HuH-7.5 (cell line): Measurements from ENCODE around the gene RAD51B.

Source experiments
- DNase-seq: peaks from one replicate; pipeline ENCODE4 v3.0.0; 2011; ENCODE audit warnings: low spot score

RAD51B gene

GRCh38 chr14:68307790-68308168, 488.2 kb downstream of the RAD51B start:
- no peak for DNase-seq

- DNase-seq: no peak
Measured at GRCh38 chr14:68308726-68309520, 489.3 kb downstream of the RAD51B start.

GRCh38 chr14:68309616-68310015, 490.0 kb downstream of the RAD51B start:
- no peak for DNase-seq

GRCh38 chr14:68312300-68312699, 492.7 kb downstream of the RAD51B start:
- no peak for DNase-seq

GRCh38 chr14:68312884-68313610, 493.5 kb downstream of the RAD51B start:
- no peak for DNase-seq

GRCh38 chr14:68314642-68315041, 495.1 kb downstream of the RAD51B start:
- DNase-seq: no peak

DNA sequence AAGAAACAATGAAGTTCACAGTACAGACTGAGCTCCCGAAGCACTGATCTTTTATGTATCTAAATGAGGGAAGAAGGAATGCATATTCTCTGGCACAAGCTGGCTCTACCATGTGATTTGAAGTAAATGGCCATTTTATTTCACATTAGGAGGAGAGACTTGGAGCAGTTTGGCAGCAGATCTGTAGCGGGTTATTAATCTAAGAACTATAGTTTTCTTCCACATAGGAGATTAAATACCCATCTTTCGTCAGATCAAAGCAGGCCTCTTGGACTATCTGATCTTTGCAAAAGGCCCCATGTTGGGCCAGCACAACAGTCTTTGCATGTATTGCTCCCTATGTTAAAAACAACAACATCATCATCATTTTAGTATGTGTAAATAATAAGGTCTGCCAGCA, 495.5 kb downstream of the RAD51B start:
- no peak for DNase-seq

GRCh38 chr14:68316078-68316868, 496.7 kb downstream of the RAD51B start:
- no peak for DNase-seq

DNA sequence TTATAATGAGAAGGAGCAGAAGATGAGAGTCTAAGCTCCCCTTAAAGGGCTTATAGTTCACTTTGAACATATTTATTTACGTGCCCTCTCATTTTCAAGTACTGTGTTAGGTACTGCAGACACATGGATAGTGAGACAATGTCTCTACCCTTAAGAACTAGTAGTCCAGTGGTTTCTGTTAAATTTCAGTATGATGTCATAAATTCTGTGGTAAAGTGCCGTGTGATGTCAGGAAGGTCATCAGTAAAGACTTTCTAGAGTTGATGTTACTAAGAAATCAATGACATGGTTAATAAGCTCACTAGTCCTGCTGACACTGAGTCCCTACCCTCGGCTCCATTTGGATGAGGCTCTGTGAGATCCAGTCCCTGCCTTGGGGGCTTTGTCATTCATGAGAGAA, 497.7 kb downstream of the RAD51B start:
- DNase-seq: no peak

- DNase-seq: no peak
Measured at GRCh38 chr14:68318828-68319227, 499.2 kb downstream of the RAD51B start.

- DNase-seq: no peak
Measured at GRCh38 chr14:68320495-68320894, 500.9 kb downstream of the RAD51B start.

GRCh38 chr14:68322940-68323620, 503.5 kb downstream of the RAD51B start:
- DNase-seq: no peak

DNA sequence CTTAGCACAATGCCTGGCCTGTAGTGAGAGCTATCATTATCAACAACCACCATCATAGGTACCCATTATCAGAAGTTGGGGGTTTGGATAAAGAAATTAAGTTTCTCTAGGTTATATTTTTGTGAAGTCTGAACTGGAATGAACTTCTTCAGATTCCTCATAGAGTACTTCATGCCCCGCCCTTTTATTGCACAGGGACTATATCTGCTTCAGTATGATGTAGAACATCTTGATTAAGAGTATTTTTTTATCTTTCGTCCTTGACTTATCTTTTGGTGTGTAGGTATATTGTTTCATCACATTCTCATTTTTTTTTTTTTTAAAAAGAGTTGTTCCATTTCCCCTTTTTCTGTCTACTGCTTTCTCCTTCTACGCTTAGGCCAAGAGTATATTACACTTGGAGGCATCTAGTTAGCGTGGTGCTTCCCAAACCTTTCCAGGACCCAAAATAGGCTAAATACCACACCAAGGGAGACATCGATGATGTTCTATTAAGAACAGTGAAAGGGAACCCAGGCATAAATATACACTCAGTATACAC, 505.8 kb downstream of the RAD51B start:
- DNase-seq: no peak

DNA sequence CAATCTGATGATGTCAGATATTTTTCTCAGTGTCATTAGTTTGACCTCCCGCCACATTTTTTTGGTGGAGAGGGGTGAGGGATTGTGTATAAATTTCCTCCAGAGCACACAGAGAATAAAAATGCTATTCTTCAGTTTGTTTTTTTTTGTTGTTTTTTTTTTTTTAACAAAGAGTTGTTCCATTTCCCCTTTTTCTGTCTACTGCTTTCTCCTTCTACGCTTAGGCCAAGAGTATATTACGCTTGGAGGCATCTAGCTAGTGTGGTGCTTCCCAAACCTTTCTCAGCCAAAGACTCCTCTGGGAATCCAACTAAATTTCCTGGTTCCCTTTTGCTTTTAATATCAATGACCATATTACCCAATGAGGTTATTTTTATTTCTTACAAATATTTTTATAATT, 507.7 kb downstream of the RAD51B start:
- DNase-seq: no peak

DNA sequence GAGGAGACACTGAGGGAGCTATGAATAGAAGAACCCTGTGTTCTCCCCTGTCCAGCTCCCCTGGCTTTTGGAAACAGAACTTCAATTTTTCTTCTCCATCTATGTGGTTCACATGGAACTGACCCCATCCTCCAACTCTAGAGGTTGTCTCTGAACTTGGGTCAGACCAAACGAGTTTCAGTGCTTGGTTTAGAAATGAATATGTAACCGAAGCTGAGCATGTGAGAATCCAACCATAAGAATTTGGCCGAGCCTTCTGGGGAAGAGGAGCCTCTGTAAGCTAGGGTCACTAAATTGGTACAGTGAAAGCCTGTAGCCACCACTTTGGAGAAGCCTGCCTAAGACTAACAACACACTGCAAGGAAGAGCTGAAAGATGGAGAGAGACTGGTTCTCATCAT, 508.9 kb downstream of the RAD51B start:
- DNase-seq: no peak

- DNase-seq: no peak
Measured at GRCh38 chr14:68331426-68331825, 511.8 kb downstream of the RAD51B start.

DNA sequence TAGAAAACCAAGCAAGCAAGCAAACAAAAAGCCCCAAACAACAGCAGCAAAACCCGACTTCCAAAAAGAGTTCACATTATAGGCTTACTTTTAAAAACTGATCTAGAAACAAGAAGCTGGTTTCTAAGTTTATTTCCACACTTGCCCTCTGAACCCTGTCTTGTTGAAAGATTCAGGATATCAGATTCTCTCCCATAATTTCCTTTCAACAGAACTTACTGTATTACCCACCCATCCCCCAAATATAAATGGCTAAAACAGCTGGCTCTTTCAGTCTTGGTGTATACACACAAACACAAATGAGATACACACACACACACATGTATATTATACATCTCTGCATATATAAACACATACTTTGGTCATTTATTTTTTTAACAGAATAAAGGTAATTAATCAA, 512.4 kb downstream of the RAD51B start:
- no peak for DNase-seq

DNA sequence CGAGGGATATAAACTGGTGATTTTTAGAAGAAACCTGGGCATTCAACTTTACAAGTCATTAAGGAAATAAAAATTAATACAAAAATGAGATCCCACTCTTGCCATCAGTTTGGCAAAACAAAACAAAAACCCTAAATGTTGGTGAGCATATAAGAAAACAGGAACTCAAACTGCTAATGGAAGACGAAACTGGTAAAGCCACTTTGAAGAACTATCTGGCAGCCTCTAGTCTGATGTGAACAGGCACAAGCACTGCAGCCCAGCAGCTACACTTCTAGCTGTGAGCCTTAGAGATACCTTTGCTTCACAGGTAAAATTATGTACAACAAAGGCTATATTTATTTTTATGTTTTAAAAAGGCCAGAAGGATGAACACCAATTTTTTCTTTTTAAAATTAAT, 513.7 kb downstream of the RAD51B start:
- no peak for DNase-seq

DNA sequence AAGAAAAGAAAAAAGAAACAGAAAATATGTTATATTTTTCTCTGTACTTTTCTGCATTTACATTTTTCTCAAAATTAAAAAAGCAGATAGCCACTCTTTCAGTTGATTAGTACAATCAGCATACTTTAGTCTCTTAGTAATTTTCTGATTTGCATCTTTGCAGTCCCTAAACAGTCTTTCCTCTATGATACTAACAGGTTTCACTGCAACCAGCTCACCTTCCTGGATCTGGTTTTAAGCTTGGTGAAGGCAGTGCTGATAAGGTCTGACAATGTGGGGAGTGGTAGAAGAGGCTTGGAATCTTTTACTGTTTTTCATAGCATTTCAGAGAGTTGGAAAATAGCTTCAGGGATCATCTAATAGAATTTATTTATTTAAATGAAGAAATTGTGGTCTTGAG, 515.7 kb downstream of the RAD51B start:
- DNase-seq: no peak

GRCh38 chr14:68336165-68336564, 516.6 kb downstream of the RAD51B start:
- no peak for DNase-seq

DNA sequence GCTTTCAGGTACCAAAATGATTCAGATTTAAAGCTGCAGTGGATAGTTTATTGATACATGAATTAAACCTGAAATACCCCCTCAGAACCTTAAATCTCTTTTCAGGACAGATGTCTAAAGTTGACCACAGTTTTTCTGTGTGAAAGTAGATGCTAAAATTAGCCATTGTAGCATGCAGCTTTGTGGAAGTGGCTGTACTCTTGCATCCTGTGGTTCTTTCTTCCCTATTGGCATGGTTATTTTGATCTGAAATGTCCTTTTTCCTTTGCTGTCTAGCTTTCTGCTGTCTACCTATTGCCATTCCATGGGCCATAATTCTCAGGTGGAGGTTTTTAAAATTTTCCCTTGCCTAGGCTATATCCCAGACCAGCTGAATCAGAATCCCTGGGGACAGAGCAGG, 517.7 kb downstream of the RAD51B start:
- DNase-seq: no peak

DNA sequence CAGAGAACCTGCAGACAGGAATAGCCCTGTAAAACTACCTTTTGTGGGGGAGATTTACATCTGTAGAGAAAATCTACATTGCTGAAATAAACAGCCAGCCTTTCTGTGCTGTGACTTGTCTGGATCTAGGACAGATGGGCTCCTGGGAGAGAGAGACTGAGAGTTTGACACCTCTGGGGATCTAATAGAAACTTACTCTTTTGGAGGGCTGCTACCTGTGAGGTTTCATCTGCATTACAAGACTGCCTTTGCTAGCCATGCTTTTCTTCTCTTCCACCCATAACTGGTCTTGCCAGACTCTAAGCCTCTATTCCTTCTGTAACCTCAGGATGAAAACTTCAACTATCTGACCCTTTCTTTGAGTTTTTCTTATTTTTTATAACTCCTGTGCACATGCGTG, 520.7 kb downstream of the RAD51B start:
- DNase-seq: no peak
